Esophagus squamous epithelium (tissue), 5 donors: ENCODE results near the gene CCDC181. TPM values are rescaled to one million over a fixed set of nuclear protein-coding genes. Genes with fewer than 3 reads are reported as not detected.

Source experiments
- DNase-seq: peaks from one replicate; lab custom pipeline; 2025; lab: John Stamatoyannopoulos, UW
- H3K27ac ChIP-seq, 4 donors: fragments of 200-600 bp; sonication (generic); one replicate each; pipeline ENCODE4 v1.5.1; 2016 to 2019; ENCODE audit warnings: mild to moderate bottlenecking in 1 of 4
- H3K27me3 ChIP-seq, 4 donors: fragments of 200-600 bp; sonication (generic); 1 replicate in 3 of 4; 2 replicates in 1 of 4; pipeline versions ENCODE4 v1.5.1 to v1.6.0; 2017 to 2021; ENCODE audit warnings: antibody characterized with exemption in 1 of 4
- H3K36me3 ChIP-seq, 3 donors: fragments of 200-600 bp; sonication (generic); one replicate each; pipeline ENCODE4 v1.5.1; 2016 to 2019
- H3K4me1 ChIP-seq, 3 donors: fragments of 200-600 bp; sonication (generic); one replicate each; pipeline ENCODE4 v1.5.1; 2017 to 2019
- H3K4me3 ChIP-seq, 4 donors: fragments of 200-600 bp; sonication (generic); 1 replicate in 3 of 4; 2 replicates in 1 of 4; pipeline ENCODE4 v1.5.1; 2016 to 2019; ENCODE audit warnings: mild to moderate bottlenecking in 2 of 4, moderate library complexity in 1 of 4
- H3K9me3 ChIP-seq, 3 donors: fragments of 200-600 bp; sonication (generic); one replicate each; pipeline ENCODE4 v1.5.1; 2016 to 2019
- POLR2A ChIP-seq, 4 donors: fragments of 450-650 bp; IDR thresholded peaks; one replicate each; pipeline ENCODE4 v1.6.1; 2017; ENCODE audit warnings: antibody characterized with exemption in 4 of 4, mild to moderate bottlenecking in 4 of 4, moderate library complexity in 3 of 4
- WGBS, 2 donors: methylation state at CpG; one replicate each; pipeline ENCODE4 v1.1.5; 2018; 5-methylcytosine and 5-hydroxymethylcytosine counted together
- intact Hi-C: fragments of 100-400 bp; cut with DNase I; formaldehyde crosslinking; loops from one replicate; pipeline ENCODE4 v1.15.0; 2022
- total RNA-seq, 4 donors: library from RNA; depleted of rRNA; stranded (reverse); fragments of >200 nt; gene quantifications; one replicate each; pipeline ENCODE4 v1.1.0, GENCODE V29; 2016
- TF ChIP-seq, protein P1 (sequence below), 6 experiments: fragments of 450-650 bp in 4 of 6; fragments of 200-600 bp in 2 of 6; sonication (generic) in 2 of 6; IDR thresholded peaks; one replicate each; pipeline ENCODE4 v1.5.1; 2016 to 2019; ENCODE audit warnings: antibody characterized with exemption in 6 of 6, mild to moderate bottlenecking in 4 of 6, moderate library complexity in 4 of 6
- donor health status: DM: yes; HTN: yes; CAD: no.

Gene CCDC181
- total RNA-seq, 4 donors from 2014 or later, result 0.38 TPM; not detected in 3

DNA sequence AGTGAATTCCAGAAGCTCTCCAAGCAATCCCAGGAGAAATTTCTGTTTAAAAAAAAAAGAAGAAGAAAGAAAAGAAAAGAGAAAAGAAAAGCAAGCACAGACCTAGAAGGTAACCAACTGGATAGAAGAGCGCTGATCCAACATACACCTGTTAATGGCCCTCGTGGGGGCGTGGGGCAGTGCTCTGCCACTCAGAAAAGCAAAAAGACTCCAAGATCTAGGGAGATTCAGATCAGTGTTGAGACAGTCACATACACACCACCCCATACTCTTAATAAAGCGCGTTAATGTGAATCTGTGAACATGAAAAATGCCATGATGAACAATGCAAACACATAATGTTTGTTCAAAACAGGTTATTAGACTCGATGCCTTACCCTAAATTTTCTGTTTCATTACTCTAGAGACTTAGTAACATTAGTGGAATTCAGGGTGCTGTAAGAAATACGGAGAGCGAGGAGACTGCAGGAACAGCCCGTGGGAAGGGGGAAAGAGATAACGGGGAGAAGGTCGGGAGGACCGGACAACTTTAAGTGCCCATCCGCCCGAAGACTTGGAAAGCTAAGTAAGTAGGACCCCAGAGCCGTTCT is 60.1 kb downstream of the CCDC181 start:
- H3K27me3 ChIP-seq, result no peaks in the 10 kb centered on the region
- H3K4me1 ChIP-seq, result peaks cover 0 to 40% (median 4%) of the 10 kb centered on the region in 3 donors
- intact Hi-C loops, result loop anchor here (10.0 kb wide), 1 partner anchor 178 kb away; no protein-coding TSS in a partner anchor
- no peak for DNase-seq
- peak overlapping the region; percentile 55 to 82 (median 74) for H3K4me3 ChIP-seq
- WGBS, 2 donors, result 8 to 11% methylated on average over 15 of the region's 15 CpGs
- peak overlapping the region; percentile 2 to 93 (median 90) for H3K27ac ChIP-seq
- H3K9me3 ChIP-seq, result no peaks in the 10 kb centered on the region
- TF ChIP-seq, protein P1, sequence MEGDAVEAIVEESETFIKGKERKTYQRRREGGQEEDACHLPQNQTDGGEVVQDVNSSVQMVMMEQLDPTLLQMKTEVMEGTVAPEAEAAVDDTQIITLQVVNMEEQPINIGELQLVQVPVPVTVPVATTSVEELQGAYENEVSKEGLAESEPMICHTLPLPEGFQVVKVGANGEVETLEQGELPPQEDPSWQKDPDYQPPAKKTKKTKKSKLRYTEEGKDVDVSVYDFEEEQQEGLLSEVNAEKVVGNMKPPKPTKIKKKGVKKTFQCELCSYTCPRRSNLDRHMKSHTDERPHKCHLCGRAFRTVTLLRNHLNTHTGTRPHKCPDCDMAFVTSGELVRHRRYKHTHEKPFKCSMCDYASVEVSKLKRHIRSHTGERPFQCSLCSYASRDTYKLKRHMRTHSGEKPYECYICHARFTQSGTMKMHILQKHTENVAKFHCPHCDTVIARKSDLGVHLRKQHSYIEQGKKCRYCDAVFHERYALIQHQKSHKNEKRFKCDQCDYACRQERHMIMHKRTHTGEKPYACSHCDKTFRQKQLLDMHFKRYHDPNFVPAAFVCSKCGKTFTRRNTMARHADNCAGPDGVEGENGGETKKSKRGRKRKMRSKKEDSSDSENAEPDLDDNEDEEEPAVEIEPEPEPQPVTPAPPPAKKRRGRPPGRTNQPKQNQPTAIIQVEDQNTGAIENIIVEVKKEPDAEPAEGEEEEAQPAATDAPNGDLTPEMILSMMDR (IDR thresholded peaks at IDR 0.05), result no peak
- TF ChIP-seq POLR2A (IDR thresholded peaks at IDR 0.05), result no peak
- peaks cover 0 to 26% (median 0%) of the 10 kb centered on the region in 3 donors for H3K36me3 ChIP-seq

DNA sequence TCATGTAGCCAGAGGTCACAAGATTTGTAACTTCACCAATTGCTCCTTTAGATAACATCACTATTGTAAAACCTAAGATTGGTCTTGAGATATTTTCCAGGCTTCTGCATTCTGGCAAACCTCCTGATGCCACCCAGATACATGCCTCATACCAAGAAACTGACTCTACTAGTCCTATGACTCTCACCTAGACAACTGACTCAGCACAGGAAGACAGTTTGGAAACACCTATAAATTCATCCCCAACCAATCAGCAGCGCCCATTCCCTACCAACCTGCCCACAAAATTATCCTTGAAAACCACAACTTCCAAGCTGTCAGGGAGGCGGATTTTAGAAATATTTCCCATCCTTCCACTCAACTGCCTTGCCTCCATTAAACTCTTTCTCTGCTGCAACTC is 62.3 kb downstream of the CCDC181 start:
- Histone ChIP-seq H3K4me1 (peaks cover 0 to 31% (median 4%) of the 10 kb centered on the region in 3 donors), H3K9me3 (no peaks in the 10 kb centered on the region), H3K36me3 (peaks cover 0 to 4% (median 0%) of the 10 kb centered on the region in 3 donors), H3K27me3 (no peaks in the 10 kb centered on the region), H3K4me3 (no peak overlapping the region), H3K27ac (no peak overlapping the region)
- intact Hi-C loops, result loop anchor here (10.0 kb wide), 1 partner anchor 180 kb away; no protein-coding TSS in a partner anchor
- WGBS, 2 donors, result 76 to 92% methylated on average over 2 of the region's 2 CpGs
- TF ChIP-seq POLR2A (IDR thresholded peaks at IDR 0.05), result no peak
- TF ChIP-seq, protein P1 (IDR thresholded peaks at IDR 0.05), result no peak
- no peak for DNase-seq

DNA sequence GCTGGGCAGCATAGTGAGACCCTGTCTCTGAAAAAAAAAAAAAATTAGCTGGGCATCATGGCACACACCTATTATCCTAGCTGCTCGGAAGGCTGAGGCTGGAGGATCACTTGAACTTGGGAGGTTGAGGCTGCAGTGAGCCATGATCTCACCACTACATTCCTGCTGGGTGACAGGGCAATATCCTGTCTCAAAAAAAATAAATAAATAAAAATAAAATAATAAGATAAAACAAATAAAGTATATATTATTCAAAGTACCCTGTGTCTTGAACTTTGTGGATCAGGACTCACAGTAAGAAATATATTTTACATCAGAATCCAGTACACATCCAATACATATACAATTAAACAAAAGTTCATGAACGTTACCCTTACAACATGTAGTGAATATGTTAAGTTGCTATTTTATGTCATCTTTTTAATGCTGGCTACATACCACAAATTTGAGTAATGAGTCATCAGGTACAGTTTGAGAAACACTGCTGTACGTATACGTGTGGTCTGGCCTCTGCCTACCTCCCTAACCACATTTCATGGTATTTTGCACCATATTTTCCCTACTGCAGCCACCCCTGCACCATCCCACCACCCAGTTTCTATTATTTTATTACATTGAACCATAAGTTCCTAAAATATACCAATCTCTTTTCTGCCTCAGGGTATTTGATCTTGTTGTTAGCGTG is 64.1 kb downstream of the CCDC181 start:
- Histone ChIP-seq H3K36me3 (no peaks in the 10 kb centered on the region), H3K27me3 (no peaks in the 10 kb centered on the region), H3K4me3 (no peak overlapping the region), H3K9me3 (no peaks in the 10 kb centered on the region), H3K27ac (no peak overlapping the region), H3K4me1 (peaks cover 0 to 18% (median 0%) of the 10 kb centered on the region in 3 donors)
- TF ChIP-seq, protein P1 (IDR thresholded peaks at IDR 0.05), result no peak
- WGBS, 2 donors, result 47 to 55% methylated on average over 5 of the region's 5 CpGs
- intact Hi-C loops, result loop anchor here (10.0 kb wide), 1 partner anchor 182 kb away; no protein-coding TSS in a partner anchor
- DNase-seq, result no peak

DNA sequence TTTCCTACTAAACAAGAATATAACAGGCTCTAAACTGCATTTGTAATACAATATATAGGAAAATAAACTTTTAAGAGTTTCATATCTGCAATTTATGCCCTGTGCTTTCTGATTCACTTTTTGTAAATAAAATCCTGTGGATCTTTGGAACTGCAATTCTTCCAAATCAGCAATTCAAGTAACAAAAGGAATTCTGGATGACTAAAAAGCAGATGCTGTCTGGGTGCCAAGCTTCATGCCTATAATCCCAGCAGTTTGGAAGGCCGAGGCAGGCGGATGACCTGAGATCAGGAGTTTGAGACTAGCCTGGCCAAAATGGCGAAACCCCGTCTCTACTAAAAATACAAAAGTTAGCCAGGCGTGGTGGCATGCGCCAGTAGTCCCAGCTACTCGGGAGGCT is 66.0 kb downstream of the CCDC181 start:
- 76 to 80% methylated on average over 7 of the region's 7 CpGs for WGBS, 2 donors

More for the DNA sequence above, 66.0 kb downstream of the CCDC181 start:
- intact Hi-C loops, result loop anchor here (10.0 kb wide), 1 partner anchor 184 kb away; no protein-coding TSS in a partner anchor
- no peaks in the 10 kb centered on the region for H3K27me3 ChIP-seq
- TF ChIP-seq POLR2A (IDR thresholded peaks at IDR 0.05), result no peak
- TF ChIP-seq, protein P1 (IDR thresholded peaks at IDR 0.05), result no peak
- no peaks in the 10 kb centered on the region for H3K9me3 ChIP-seq
- DNase-seq, result no peak
- no peaks in the 10 kb centered on the region for H3K36me3 ChIP-seq
- H3K27ac ChIP-seq, result no peak overlapping the region
- no peak overlapping the region for H3K4me3 ChIP-seq
- H3K4me1 ChIP-seq, result peaks cover 0 to 7% (median 0%) of the 10 kb centered on the region in 3 donors
